Smooth muscle cell of the coronary artery (primary cell): ENCODE results near the gene CBX4. TPM values are rescaled to one million over a fixed set of nuclear protein-coding genes. Genes with fewer than 3 reads are reported as not detected.

ENCODE experiments used
- total RNA-seq: library from RNA; depleted of rRNA; stranded (reverse); fragments of >200 nt; gene quantifications from 2 replicates; pipeline ENCODE4 v1.2.3, GENCODE V29; 2014; ENCODE audit warnings: low replicate concordance

Gene CBX4
- 6.7 and 9.7 TPM in 2 replicates for total RNA-seq

GRCh38 chr17:79839356-79840268 is at the start of gene CBX4:
Gene CBX4 (minus strand): TSS chr17:79839440. CDS start chr17:79839251, 189 bp downstream.

GRCh38 chr17:79796763-79797491 is 42.3 kb downstream of the CBX4 start, which contains the start of gene CBX8:
Gene CBX8 (minus strand): TSS chr17:79797077. CDS start chr17:79796998, 79 bp downstream.

Other genes starting within 250 kb of the CBX4 start
- gene RBFOX3, start 228.4 kb downstream of the CBX4 start, total RNA-seq = not detected in 2 replicates
- gene ENPP7, start 108.5 kb downstream of the CBX4 start, total RNA-seq = not detected in 2 replicates
- 0.23 and 1.1 TPM in 2 replicates for gene CBX2, start 61.3 kb downstream of the CBX4 start, total RNA-seq
- 4.2 and 6.1 TPM in 2 replicates for gene CBX8, start 42.4 kb downstream of the CBX4 start, total RNA-seq
- 30.0 and 48.4 TPM in 2 replicates for gene TBC1D16, start 196.4 kb upstream of the CBX4 start, total RNA-seq
- 1.8 and 4.2 TPM in 2 replicates for gene CCDC40, start 197.2 kb upstream of the CBX4 start, total RNA-seq